IMR-90 (cell line): Measurements from ENCODE around the gene SDK1. TPM values are rescaled to one million over a fixed set of nuclear protein-coding genes. Genes with fewer than 3 reads are reported as not detected.

ENCODE experiments used
- ATAC-seq: fragments of 200-7000 bp; cut with Tn5 transposase; 2 replicates; pipeline ENCODE4 v1.9.1; 2020; ENCODE audit warnings: low read depth, mild to moderate bottlenecking, moderate library complexity
- BruUV-seq: library from RNA; stranded (reverse); fragments of 400-500 nt; replicated peaks from 2 replicates; lab custom pipeline; 2021; lab: Mats Ljungman, UMichigan
- CTCF ChIA-PET: fragments of 300-600 bp; formaldehyde crosslinking; extraction: SDS; loops from one replicate; lab custom pipeline; 2021; ENCODE audit warnings: antibody characterized with exemption; lab: Yijun Ruan, JAX
- POLR2A ChIA-PET: fragments of 300-600 bp; sonication (Branson Sonifier 250); formaldehyde crosslinking; loops from one replicate; lab custom pipeline; 2022; ENCODE audit warnings: antibody characterized with exemption; ENCODE audit not compliant: unreplicated experiment; lab: Charles Lee
- DNase-seq: peaks from one replicate; pipeline ENCODE4 v3.0.0; 2013
- H2AFZ ChIP-seq: replicated peaks from 2 replicates; pipeline ENCODE3; 2013; ENCODE audit warnings: low read length, mild to moderate bottlenecking; ENCODE audit not compliant: poor library complexity
- H2AK5ac ChIP-seq: 2 replicates; pipeline ENCODE4 v1.6.1; 2013; ENCODE audit warnings: low read depth, low read length, inconsistent platforms
- H2AK9ac ChIP-seq: replicated peaks from 2 replicates; pipeline ENCODE3; 2013; ENCODE audit warnings: mild to moderate bottlenecking, low read depth, low read length, moderate library complexity; ENCODE audit not compliant: poor library complexity
- H2BK120ac ChIP-seq: 2 replicates; pipeline ENCODE4 v1.6.1; 2013; ENCODE audit warnings: low read depth, low read length, inconsistent platforms
- H2BK15ac ChIP-seq: 3 replicates; pipeline ENCODE4 v1.6.1; 2013; ENCODE audit warnings: low read depth, low read length, inconsistent platforms
- H2BK20ac ChIP-seq: 2 replicates; pipeline ENCODE4 v1.6.1; 2013; ENCODE audit warnings: low read depth, mild to moderate bottlenecking, inconsistent platforms, low read length, moderate library complexity
- H2BK5ac ChIP-seq: 2 replicates; pipeline ENCODE4 v1.6.1; 2013; ENCODE audit warnings: mild to moderate bottlenecking, low read depth, low read length, inconsistent platforms; ENCODE audit not compliant: poor library complexity, severe bottlenecking
- H3K14ac ChIP-seq: replicated peaks from 2 replicates; pipeline ENCODE4 v1.6.1; 2013; ENCODE audit warnings: low read depth, low read length, inconsistent platforms
- H3K18ac ChIP-seq: 2 replicates; pipeline ENCODE4 v1.6.1; 2013; ENCODE audit warnings: low read depth, low read length, control low read depth
- H3K23ac ChIP-seq: 2 replicates; pipeline ENCODE4 v1.6.1; 2013; ENCODE audit warnings: low read depth, low read length, inconsistent platforms
- H3K27ac ChIP-seq: 2 replicates; pipeline ENCODE4 v1.5.1; 2013; ENCODE audit warnings: mild to moderate bottlenecking, control low read depth, low read length; ENCODE audit not compliant: insufficient read depth
- H3K27me3 ChIP-seq: 2 replicates; pipeline ENCODE4 v1.6.1; 2013; ENCODE audit warnings: low read length; ENCODE audit not compliant: control insufficient read depth, insufficient read depth
- H3K36me3 ChIP-seq: 2 replicates; pipeline ENCODE4 v1.6.1; 2013; ENCODE audit warnings: low read length, mixed read lengths; ENCODE audit not compliant: control insufficient read depth, insufficient read depth
- H3K4ac ChIP-seq: 2 replicates; pipeline ENCODE4 v1.6.1; 2013; ENCODE audit warnings: low read depth, low read length, inconsistent platforms
- H3K4me1 ChIP-seq: 2 replicates; pipeline ENCODE4 v1.6.1; 2013; ENCODE audit warnings: low read length, mixed read lengths; ENCODE audit not compliant: control insufficient read depth, insufficient read depth
- H3K4me2 ChIP-seq: 2 replicates; pipeline ENCODE4 v1.6.1; 2013; ENCODE audit warnings: low read depth, mild to moderate bottlenecking, control low read depth, low read length, moderate library complexity
- H3K4me3 ChIP-seq: 2 replicates; pipeline ENCODE4 v1.5.1; 2013; ENCODE audit warnings: low read depth, mild to moderate bottlenecking, control low read depth, low read length, moderate library complexity; ENCODE audit not compliant: insufficient read depth
- H3K56ac ChIP-seq: 2 replicates; pipeline ENCODE4 v1.6.1; 2013; ENCODE audit warnings: low read length, inconsistent platforms; ENCODE audit not compliant: insufficient read depth; ENCODE audit errors: extremely low read depth
- H3K79me1 ChIP-seq, 2 experiments: 2 replicates each; pipeline ENCODE4 v1.6.1; 2013; ENCODE audit warnings: low read length in 2 of 2, inconsistent platforms in 1 of 2, low read depth in 1 of 2
- H3K9ac ChIP-seq: 2 replicates; pipeline ENCODE4 v1.6.1; 2013; ENCODE audit warnings: low read depth, low read length, control low read depth
- H3K9me1 ChIP-seq: 2 replicates; pipeline ENCODE4 v1.6.1; 2013; ENCODE audit warnings: low read length, inconsistent platforms; ENCODE audit not compliant: insufficient read depth
- H3K9me3 ChIP-seq: 2 replicates; pipeline ENCODE4 v1.6.1; 2013; ENCODE audit warnings: low read length; ENCODE audit not compliant: control insufficient read depth, insufficient read depth
- H4K20me1 ChIP-seq: 2 replicates; pipeline ENCODE4 v1.6.1; 2013; ENCODE audit warnings: low read length, inconsistent platforms; ENCODE audit not compliant: insufficient read depth
- H4K5ac ChIP-seq: 2 replicates; pipeline ENCODE4 v1.6.1; 2013; ENCODE audit warnings: mild to moderate bottlenecking, low read depth, low read length, control low read depth
- H4K8ac ChIP-seq, 2 experiments: 2 replicates each; pipeline ENCODE4 v1.6.1; 2013; ENCODE audit warnings: low read depth in 2 of 2, low read length in 2 of 2, control low read depth in 1 of 2, inconsistent platforms in 1 of 2
- H4K91ac ChIP-seq: 2 replicates; pipeline ENCODE4 v1.6.1; 2013; ENCODE audit warnings: low read depth, low read length, inconsistent platforms; ENCODE audit not compliant: insufficient read depth
- CEBPB ChIP-seq: IDR thresholded peaks from 2 replicates; pipeline ENCODE4 v1.6.1; 2012; ENCODE audit warnings: low read depth, low read length, improper control_type of control experiment
- CHD1 ChIP-seq: IDR thresholded peaks from 2 replicates; pipeline ENCODE4 v1.6.1; 2012; ENCODE audit warnings: low read depth, low read length, improper control_type of control experiment
- RAD21 ChIP-seq: IDR thresholded peaks from 2 replicates; pipeline ENCODE4 v1.6.1; 2012; ENCODE audit warnings: low read length, improper control_type of control experiment
- WGBS, 2 experiments: methylation state at CpG; one replicate each; pipeline versions ENCODE4 v1.1.5 to v1.1.7; 2013; ENCODE audit warnings: missing lambda C conversion rate in 2 of 2; ENCODE audit not compliant: insufficient read length in 1 of 2; ENCODE audit errors: extremely low coverage in 2 of 2; 5-methylcytosine and 5-hydroxymethylcytosine counted together
- dilution Hi-C: fragments of 300-500 bp; cut with HindIII; formaldehyde crosslinking; loops from one replicate; pipeline ENCODE4 v1.14.3; 2018; ENCODE audit warnings: low sequenced_read_pairs; ENCODE audit not compliant: unreplicated experiment
- in situ Hi-C: fragments of 300-500 bp; cut with MboI; formaldehyde crosslinking; loops from 3 replicates; pipeline ENCODE4 v1.14.3; 2019; ENCODE audit warnings: low sequenced_read_pairs, inconsistent platforms, mixed read lengths
- intact Hi-C: fragments of 100-400 bp; cut with micrococcal nuclease; formaldehyde crosslinking; loops from 2 replicates; pipeline ENCODE4 v1.10.0; 2022
- polyA plus RNA-seq, 3 experiments: library from polyadenylated mRNA; depleted of rRNA; stranded (reverse); fragments of >200 nt; gene quantifications; 2 replicates each; pipeline ENCODE4 v1.2.3, GENCODE V29; 2012; ENCODE audit warnings: low replicate concordance in 1 of 3
- total RNA-seq: library from RNA; depleted of rRNA; stranded (reverse); fragments of >200 nt; gene quantifications from 2 replicates; pipeline ENCODE4 v1.2.3, GENCODE V29; 2012
- TF ChIP-seq, protein P1 (sequence below): fragments of 150-350 bp; IDR thresholded peaks from 2 replicates; pipeline ENCODE4 v1.6.1; 2016; ENCODE audit warnings: low read depth, mild to moderate bottlenecking, low read length, moderate library complexity, borderline replicate concordance

The SDK1 gene
- total and polyA plus RNA-seq, 2 of the 4 experiments (the other 2 are of a cell fraction): 1.5 to 1.6 TPM

DNA sequence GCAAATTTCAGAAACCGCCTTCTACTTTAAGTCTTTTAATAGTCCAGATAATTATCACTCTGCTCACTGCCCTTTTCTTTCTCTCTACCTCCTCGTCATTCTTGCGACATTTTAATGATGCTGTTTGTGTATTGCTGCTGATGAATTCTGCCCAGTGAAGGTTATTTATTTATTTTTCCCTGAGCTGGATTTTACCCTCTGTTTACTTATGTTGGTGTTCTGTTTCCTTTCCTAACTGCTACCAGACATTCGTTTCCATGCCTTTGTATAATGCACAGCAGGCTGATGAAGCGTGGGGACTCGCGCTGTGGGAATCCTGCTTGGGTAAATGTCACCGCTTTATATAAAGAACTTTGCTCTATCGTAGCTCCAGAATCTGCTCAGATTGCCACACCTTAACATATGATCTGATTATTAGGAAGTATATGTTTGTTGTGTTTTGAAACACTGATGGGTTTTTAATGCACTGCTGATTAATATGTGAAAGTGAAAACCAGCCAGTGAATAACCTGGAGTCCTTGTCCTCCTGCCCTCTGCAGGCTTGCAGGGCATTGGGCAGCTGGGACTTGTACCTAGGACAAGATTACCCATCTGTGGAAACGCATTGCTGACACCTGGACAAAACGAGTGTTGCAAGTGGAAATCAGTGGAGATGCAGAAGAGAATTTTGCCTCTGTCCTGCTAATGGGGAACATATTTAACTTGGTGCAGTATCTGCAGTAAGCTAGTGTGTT lies 291.5 kb downstream of the SDK1 start:
- H4K20me1 ChIP-seq: no peaks in the 10 kb centered on the region
- no peaks in the 10 kb centered on the region for H3K9me1 ChIP-seq
- H3K9me3 ChIP-seq: peaks cover 1% of the 10 kb centered on the region; the same call in 1 of the 2 replicates
- ATAC-seq (peak; percentile 77), DNase-seq (peak; percentile 5)
- H3K27me3 ChIP-seq: no peaks in the 10 kb centered on the region
- H3K79me1 ChIP-seq: no peaks in the 10 kb centered on the region
- no peaks in the 10 kb centered on the region; the same call in 1 of the 2 replicates for H3K4me1 ChIP-seq
- POLR2A ChIA-PET: no interaction called here
- no peak overlapping the region for H4K91ac ChIP-seq
- no peak overlapping the region for H2BK120ac ChIP-seq
- in situ Hi-C loops: no loop called here
- H3K36me3 ChIP-seq: no peaks in the 10 kb centered on the region
- H4K8ac ChIP-seq: no peak overlapping the region
- H2BK20ac ChIP-seq: no peak overlapping the region
- dilution Hi-C loops: no loop called here
- TF ChIP-seq CEBPB: peak; percentile 20; the same call in 1 of the 2 replicates
- TF ChIP-seq, protein P1, sequence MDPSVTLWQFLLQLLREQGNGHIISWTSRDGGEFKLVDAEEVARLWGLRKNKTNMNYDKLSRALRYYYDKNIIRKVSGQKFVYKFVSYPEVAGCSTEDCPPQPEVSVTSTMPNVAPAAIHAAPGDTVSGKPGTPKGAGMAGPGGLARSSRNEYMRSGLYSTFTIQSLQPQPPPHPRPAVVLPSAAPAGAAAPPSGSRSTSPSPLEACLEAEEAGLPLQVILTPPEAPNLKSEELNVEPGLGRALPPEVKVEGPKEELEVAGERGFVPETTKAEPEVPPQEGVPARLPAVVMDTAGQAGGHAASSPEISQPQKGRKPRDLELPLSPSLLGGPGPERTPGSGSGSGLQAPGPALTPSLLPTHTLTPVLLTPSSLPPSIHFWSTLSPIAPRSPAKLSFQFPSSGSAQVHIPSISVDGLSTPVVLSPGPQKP: no peak
- TF ChIP-seq RAD21: no peak
- no peak for TF ChIP-seq CHD1
- no peak overlapping the region for H3K9ac ChIP-seq
- H3K23ac ChIP-seq: no peak overlapping the region
- H4K5ac ChIP-seq: no peak overlapping the region
- intact Hi-C loops: no loop called here
- H3K56ac ChIP-seq: no peak overlapping the region
- H3K27ac ChIP-seq: no peak overlapping the region
- no peak overlapping the region for H2BK5ac ChIP-seq
- H2AK5ac ChIP-seq: no peak overlapping the region
- H3K14ac ChIP-seq: no peak overlapping the region
- no TSS peak for BruUV-seq
- peak overlapping the region; percentile 48; the same call in 1 of the 2 replicates for H3K4me2 ChIP-seq
- no peak overlapping the region for H3K18ac ChIP-seq
- no peak overlapping the region for H3K4ac ChIP-seq
- 0% methylated on average over 2 of the region's 11 CpGs; no CpG with 5 or more reads in 1 of the 2 experiments for WGBS, 2 experiments
- CTCF ChIA-PET: no interaction called here
- H2AK9ac ChIP-seq: no peak overlapping the region
- H2BK15ac ChIP-seq: no peak overlapping the region
- no peak overlapping the region for H3K4me3 ChIP-seq
- H2AFZ ChIP-seq: no peak overlapping the region
